HG02759 (cell line): ENCODE results near the gene KISS1.
A peak's percentile ranks its signal among the peaks of the same experiment; 100 is the strongest.

Experiments
- ATAC-seq: cut with Tn5 transposase; IDR thresholded peaks from one replicate; pipeline ENCODE4 v1.9.1; 2021; ENCODE audit warnings: mild to moderate bottlenecking, moderate library complexity; ENCODE audit not compliant: unreplicated experiment

KISS1 gene

GRCh38 chr1:204218552-204218951 lies 22.3 kb upstream of the KISS1 start:
- no peak for ATAC-seq

- no peak for ATAC-seq
Measured at GRCh38 chr1:204217648-204218000, 21.3 kb upstream of the KISS1 start.

- ATAC-seq, result no peak
Measured at GRCh38 chr1:204216880-204217647, 20.8 kb upstream of the KISS1 start.

- ATAC-seq, result no peak
Measured at GRCh38 chr1:204216236-204216635, 19.9 kb upstream of the KISS1 start.

- ATAC-seq, result peak; percentile 80
Measured at GRCh38 chr1:204213668-204214662, 17.7 kb upstream of the KISS1 start, which contains the start of gene GOLT1A. GOLT1A (minus strand) TSS chr1:204213988; CDS start chr1:204213906, 82 bp downstream.

- no peak for ATAC-seq
Measured at GRCh38 chr1:204212715-204213114, 16.4 kb upstream of the KISS1 start.

GRCh38 chr1:204211046-204211445 lies 14.8 kb upstream of the KISS1 start:
- ATAC-seq, result no peak

GRCh38 chr1:204207136-204207616 lies 10.9 kb upstream of the KISS1 start:
- peak; percentile 67 for ATAC-seq

- ATAC-seq, result no peak
Measured at GRCh38 chr1:204206121-204206520, 9.8 kb upstream of the KISS1 start.

GRCh38 chr1:204205486-204205885 lies 9.2 kb upstream of the KISS1 start:
- no peak for ATAC-seq

GRCh38 chr1:204204944-204205343 lies 8.7 kb upstream of the KISS1 start:
- no peak for ATAC-seq

- ATAC-seq, result no peak
Measured at GRCh38 chr1:204203206-204203767, 7.0 kb upstream of the KISS1 start.

GRCh38 chr1:204202481-204202880 lies 6.2 kb upstream of the KISS1 start:
- ATAC-seq, result no peak

GRCh38 chr1:204201348-204202040 lies 5.2 kb upstream of the KISS1 start:
- no peak for ATAC-seq

- ATAC-seq, result no peak
Measured at GRCh38 chr1:204199579-204199978, 3.3 kb upstream of the KISS1 start.

GRCh38 chr1:204198348-204199340 lies 2.4 kb upstream of the KISS1 start:
- no peak for ATAC-seq

- ATAC-seq, result no peak
Measured at GRCh38 chr1:204197068-204197467, 777 bp upstream of the KISS1 start.

- ATAC-seq, result no peak
Measured at GRCh38 chr1:204194771-204195170, 1.5 kb downstream of the KISS1 start.

- ATAC-seq, result no peak
Measured at GRCh38 chr1:204194080-204194479, 2.2 kb downstream of the KISS1 start.
